Neural progenitor cell (in vitro differentiated cells): ENCODE data around the gene RAB23.

Experiments used
- EZH2 ChIP-seq: fragments of 200-600 bp; sonication (generic); IDR thresholded peaks from 2 replicates; pipeline ENCODE4 v1.6.1; 2017; ENCODE audit warnings: antibody characterized with exemption, mild to moderate bottlenecking, moderate library complexity
- EZH2phosphoT487 ChIP-seq: fragments of 200-600 bp; sonication (generic); IDR thresholded peaks from 2 replicates; pipeline ENCODE4 v1.6.1; 2017; ENCODE audit warnings: antibody characterized with exemption
- TF ChIP-seq, protein P1 (sequence below): fragments of 200-600 bp; sonication (generic); IDR thresholded peaks from 2 replicates; pipeline ENCODE4 v1.5.1; 2017; ENCODE audit warnings: antibody characterized with exemption, mild to moderate bottlenecking

DNA sequence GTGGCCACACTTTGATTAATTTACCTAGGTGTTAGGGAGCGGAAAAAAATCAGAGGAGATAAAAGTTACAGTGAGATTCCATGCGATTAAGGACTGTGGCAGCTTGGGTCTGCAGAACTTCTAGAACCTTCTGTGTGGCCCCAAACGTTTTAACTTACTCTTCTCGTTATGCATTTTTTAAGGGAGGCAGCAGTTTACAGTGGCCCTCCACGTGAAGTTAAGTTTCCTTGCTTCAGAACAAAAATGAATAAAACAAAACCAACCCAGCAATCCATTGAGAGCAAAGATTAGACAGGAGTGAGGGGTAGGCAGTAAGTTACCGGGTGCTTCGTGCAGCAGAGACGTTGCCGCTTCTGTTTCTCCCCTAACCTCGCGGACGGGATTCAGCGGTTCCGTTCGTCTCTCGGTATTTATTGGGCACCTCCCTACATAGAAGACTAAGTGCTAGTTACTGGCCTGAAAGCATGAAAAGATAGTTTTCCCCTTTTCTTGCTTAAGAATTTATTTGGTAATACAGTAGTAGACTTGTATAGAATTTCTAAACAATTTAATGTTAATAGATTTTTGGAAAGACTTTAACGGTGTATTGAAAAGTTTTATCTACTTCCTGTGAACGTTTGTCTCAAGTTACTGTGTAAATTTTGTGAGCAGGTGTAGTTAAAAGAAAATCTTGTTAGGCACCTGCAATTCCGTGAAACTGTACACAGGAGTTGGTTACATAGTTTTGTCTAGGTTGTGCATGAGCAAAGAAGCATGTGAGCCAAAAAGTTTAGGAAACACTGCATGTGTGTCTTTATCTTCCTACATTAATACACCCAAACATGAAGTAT, 48.8 kb downstream of the RAB23 start:
- TF ChIP-seq, protein P1, sequence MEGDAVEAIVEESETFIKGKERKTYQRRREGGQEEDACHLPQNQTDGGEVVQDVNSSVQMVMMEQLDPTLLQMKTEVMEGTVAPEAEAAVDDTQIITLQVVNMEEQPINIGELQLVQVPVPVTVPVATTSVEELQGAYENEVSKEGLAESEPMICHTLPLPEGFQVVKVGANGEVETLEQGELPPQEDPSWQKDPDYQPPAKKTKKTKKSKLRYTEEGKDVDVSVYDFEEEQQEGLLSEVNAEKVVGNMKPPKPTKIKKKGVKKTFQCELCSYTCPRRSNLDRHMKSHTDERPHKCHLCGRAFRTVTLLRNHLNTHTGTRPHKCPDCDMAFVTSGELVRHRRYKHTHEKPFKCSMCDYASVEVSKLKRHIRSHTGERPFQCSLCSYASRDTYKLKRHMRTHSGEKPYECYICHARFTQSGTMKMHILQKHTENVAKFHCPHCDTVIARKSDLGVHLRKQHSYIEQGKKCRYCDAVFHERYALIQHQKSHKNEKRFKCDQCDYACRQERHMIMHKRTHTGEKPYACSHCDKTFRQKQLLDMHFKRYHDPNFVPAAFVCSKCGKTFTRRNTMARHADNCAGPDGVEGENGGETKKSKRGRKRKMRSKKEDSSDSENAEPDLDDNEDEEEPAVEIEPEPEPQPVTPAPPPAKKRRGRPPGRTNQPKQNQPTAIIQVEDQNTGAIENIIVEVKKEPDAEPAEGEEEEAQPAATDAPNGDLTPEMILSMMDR, result no peak
- TF ChIP-seq EZH2 (no peak), EZH2phosphoT487 (no peak)
